TTC549 (cell line): ENCODE measurements around the gene PACS1.
"Not testable (repeated sequence)": the region's sequence is repeated elsewhere in the genome, so short reads cannot be mapped to it uniquely, and the experiment has no call there.

Experiments used
- FAIRE-seq: peaks from 2 replicates; lab custom pipeline; 2012; peaks lifted over from hg19 to GRCh38; lab: Jason Lieb, UNC

PACS1 gene

GRCh38 chr11:66076561-66076960 is 6.5 kb downstream of the PACS1 start:
- no peak for FAIRE-seq

- FAIRE-seq: no peak
These were observed 7.9 kb downstream of the PACS1 start for GRCh38 chr11:66077927-66078326.

GRCh38 chr11:66078949-66079348 is 8.9 kb downstream of the PACS1 start:
- FAIRE-seq: not testable (repeated sequence)

- no peak for FAIRE-seq
These were observed 10.2 kb downstream of the PACS1 start for GRCh38 chr11:66080055-66080817.

- no peak for FAIRE-seq
These were observed 11.4 kb downstream of the PACS1 start for GRCh38 chr11:66081505-66081904.

- FAIRE-seq: no peak
These were observed 13.1 kb downstream of the PACS1 start for GRCh38 chr11:66082946-66083698.

- FAIRE-seq: no peak
These were observed 13.7 kb downstream of the PACS1 start for GRCh38 chr11:66083767-66084166.

GRCh38 chr11:66084821-66085475 is 14.9 kb downstream of the PACS1 start:
- FAIRE-seq: no peak

GRCh38 chr11:66087148-66087908 is 17.3 kb downstream of the PACS1 start:
- no peak for FAIRE-seq

GRCh38 chr11:66089067-66089466 is 19.0 kb downstream of the PACS1 start:
- FAIRE-seq: no peak

- FAIRE-seq: no peak
These were observed 20.2 kb downstream of the PACS1 start for GRCh38 chr11:66090288-66090687.

GRCh38 chr11:66092125-66092524 is 22.1 kb downstream of the PACS1 start:
- FAIRE-seq: not testable (repeated sequence)

GRCh38 chr11:66099746-66100145 is 29.7 kb downstream of the PACS1 start:
- not testable (repeated sequence) for FAIRE-seq

- no peak for FAIRE-seq
These were observed 30.4 kb downstream of the PACS1 start for GRCh38 chr11:66100272-66101065.

GRCh38 chr11:66101066-66101464 is 31.0 kb downstream of the PACS1 start:
- FAIRE-seq: no peak

- no peak for FAIRE-seq
These were observed 34.1 kb downstream of the PACS1 start for GRCh38 chr11:66104057-66104638.

GRCh38 chr11:66106786-66107599 is 36.9 kb downstream of the PACS1 start:
- FAIRE-seq: no peak

- FAIRE-seq: no peak
These were observed 37.8 kb downstream of the PACS1 start for GRCh38 chr11:66107600-66108510.

GRCh38 chr11:66109294-66109693 is 39.2 kb downstream of the PACS1 start:
- no peak for FAIRE-seq
